EL (cell line): ENCODE results near the gene GNAT3.
A peak's percentile ranks its signal among the peaks of the same experiment; 100 is the strongest.

Experiments
- DNase-seq: peaks from one replicate; pipeline ENCODE4 v3.0.0-alpha.2; 2016

GNAT3 gene

DNA sequence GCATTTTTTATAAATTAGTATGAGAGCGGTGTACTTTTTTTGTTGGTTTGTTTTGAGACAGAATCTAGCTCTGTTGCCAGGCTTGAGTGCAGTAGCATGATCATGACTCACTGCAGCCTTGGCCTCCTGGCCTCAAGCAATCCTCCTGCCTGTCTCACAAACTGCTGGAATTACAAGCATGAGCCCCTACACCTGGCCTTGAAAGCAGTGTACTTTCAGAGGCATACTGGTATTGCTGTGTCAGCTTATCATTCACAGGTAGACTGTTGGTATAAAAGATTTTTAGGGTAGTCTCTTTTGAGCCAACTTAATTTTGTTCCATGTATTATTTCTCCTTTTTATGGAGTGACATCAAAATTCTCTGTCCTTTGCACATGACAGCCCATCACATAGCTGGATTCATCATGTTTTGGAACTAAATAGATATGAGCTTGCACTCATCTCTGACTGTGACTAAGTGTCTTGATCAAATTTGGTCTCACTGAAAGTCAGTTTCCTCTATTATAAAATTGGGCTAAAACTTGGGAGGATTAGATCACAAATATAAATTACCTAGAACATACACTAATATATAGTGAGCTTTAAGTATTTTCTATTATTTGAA, 12.4 kb downstream of the GNAT3 start:
- peak; percentile 95 for DNase-seq

DNA sequence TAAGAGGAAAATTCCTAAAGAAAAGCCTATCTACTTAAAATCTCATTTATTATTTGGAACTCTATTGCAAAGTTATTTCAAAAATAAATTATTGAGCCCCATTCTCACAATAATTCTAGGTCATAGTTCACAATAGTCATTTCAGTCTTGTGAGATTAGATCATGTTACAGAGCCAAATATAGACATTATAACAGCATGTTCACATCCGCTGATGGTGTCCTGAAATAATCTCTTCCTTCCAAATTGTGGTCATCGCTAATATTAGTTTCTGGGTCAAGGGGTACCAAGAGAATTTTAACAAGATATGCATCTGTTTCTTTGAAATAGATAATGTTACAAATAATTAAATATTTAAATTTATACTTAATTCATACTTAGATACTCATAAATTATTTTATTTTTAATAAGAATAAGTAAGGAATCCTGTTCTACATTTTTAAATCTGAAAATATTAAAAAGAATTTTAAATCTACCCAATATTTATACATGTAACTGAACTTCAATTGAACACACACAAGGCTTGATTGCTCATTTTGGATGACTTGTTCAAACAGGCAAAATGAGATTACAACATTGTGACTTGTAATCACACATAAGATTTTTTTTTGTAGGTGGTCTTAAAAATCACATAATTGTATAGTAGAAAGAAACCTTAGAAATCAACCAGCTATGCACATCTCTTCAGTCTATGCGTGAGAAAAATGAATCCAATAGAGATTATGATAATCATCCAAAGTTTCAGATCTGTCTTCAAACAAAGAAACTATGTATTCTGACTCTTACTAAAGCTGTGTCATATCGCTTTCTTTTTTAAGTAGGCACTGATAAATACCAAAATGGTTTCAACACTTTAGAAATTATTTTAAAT, 13.1 kb downstream of the GNAT3 start:
- DNase-seq, result peak; percentile 76

DNA sequence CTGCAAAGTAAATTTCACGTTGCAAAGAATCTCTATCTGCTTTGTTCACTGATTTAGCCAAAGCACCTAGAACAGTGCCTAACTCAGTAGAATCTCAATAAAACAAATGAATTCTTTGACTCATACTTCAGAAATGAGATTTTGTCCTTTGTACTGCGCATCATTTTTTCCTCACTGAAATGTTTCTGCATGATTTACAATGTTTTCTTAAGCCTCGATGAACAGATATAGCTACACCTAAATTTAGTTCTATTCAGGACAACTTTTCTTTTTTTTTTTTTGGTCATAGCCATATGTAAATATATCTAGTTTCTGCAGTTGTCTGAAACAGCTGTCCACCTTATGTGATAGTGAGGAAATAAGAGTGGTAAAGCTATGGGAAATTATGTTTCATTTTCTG, 15.3 kb downstream of the GNAT3 start:
- DNase-seq, result peak; percentile 31

DNA sequence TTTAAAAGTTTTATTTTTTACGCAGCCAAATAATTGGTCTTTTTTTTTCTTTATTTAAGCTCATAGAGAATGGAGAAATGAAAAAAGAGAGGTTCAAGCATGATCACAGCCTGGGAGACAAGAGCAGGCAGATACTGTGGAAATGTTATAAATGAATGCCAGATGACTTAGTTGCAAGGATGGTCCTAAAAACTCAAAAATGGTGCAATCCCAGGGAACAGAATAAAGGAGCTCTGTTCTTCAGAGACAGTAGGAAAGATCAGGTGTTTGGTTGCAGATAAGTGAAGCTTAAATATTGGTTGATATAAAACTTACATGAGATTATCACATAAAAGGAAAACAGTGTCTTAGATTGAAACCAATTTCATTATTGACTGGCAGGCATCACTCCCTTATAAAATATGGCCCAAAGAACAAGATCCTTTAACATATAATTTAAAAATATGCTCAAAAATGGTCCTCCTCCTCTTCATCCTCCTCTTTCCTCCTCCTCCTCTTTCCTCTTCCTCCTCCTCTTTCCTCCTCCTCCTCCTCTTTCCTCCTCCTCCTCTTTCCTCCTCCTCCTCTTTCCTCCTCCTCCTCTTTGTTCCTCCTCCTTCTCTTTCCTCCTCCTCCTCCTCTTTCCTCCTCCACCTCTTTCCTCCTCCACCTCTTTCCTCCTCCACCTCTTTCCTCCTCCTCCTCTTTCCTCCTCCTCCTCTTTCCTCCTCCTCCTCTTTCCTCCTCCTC, 18.6 kb downstream of the GNAT3 start:
- DNase-seq, result no peak

DNA sequence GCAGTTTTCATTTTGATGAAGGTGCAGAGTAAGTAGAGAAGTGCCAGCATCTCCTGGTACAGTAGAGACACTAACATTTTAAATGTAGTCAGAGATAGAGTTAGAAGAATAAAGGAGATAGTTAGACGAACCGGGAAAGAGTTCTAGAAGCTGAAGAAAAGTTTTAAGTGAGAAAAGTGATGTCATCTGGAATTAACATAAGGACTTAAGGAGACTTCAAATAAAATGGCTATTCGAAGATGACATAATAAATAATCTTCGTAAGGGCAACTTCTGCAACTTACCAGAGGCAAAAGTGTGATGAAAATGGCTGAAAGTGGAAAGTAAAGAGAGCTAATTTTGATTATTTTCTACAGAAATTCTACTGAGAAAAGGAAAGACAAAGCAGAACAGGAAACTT, 20.4 kb downstream of the GNAT3 start:
- no peak for DNase-seq

DNA sequence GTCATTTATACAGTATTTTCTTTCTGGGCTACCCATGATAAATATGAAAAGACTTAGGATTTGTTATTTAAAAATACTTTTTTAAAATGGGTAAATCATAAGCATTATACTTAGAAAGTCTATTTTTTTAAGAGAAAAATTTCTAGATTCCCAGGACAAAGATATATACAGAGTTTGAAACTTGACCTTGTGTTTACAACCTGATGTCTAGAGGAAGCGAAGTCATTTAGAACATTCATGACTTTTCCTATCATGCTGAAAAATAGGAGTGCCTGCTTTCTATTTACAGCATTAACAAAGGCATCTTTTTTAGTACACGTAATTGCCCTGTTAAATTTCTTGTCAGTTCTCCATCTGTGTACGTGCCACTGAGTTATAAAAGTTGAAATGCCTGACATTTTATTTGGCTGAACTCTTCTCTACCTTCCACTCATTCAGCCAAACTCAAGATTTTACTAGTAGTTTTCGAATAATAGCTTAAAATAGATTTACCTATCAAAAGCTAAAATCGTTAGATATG, 23.0 kb downstream of the GNAT3 start:
- no peak for DNase-seq

DNA sequence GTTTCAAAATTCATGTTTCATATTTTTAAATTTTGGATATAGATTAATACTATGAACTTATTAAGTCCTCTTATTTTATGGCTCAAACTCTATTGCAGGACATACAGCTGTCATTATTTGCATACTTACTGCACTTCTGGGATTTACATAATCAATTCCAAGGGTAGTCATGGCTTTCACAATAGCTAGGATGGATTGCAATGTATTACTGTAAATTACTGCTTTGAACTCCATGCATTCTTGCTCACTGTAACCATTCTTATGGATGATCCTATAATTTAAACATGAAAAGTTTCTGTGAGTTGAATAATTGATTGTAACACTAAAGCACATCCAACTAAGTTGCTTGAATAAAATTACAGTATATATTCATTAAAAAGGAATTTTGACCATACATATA, 23.5 kb downstream of the GNAT3 start:
- no peak for DNase-seq

DNA sequence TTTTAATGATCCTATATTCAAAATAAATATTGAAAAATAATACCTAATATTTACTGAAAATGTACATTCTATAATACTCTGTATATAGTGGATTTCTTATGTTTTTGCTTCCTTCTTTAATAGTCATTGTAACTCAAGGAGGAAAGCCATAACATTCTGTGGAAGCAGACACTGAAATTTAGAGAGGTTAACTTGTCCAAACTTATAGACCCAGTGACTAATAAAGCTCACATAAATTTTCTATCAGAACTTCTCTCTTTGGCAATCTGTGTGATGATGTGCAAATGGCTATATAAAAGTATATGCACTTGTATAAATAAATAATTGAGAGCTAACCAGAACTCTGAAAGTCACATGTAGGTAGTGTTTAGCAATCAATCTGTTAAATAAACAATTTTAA, 26.1 kb downstream of the GNAT3 start:
- DNase-seq, result no peak

DNA sequence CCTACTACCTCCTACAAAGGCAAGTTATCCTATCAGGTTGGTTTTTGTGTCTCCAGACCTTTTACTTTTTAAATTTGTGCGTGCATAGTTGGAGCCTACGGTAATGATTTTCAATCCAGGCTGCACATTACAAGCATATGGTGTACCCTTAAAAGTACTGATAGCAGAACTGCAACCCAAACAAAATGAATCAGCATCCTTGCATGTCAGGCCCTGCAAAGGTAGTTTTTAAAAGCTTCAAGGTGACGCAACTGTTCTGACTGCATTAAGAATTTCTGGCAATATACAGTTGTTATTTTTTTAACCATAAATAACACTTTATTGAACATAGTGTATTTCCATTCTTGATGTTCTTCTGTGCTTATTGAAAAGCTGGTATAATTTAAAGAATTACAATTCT, 28.9 kb downstream of the GNAT3 start:
- no peak for DNase-seq

DNA sequence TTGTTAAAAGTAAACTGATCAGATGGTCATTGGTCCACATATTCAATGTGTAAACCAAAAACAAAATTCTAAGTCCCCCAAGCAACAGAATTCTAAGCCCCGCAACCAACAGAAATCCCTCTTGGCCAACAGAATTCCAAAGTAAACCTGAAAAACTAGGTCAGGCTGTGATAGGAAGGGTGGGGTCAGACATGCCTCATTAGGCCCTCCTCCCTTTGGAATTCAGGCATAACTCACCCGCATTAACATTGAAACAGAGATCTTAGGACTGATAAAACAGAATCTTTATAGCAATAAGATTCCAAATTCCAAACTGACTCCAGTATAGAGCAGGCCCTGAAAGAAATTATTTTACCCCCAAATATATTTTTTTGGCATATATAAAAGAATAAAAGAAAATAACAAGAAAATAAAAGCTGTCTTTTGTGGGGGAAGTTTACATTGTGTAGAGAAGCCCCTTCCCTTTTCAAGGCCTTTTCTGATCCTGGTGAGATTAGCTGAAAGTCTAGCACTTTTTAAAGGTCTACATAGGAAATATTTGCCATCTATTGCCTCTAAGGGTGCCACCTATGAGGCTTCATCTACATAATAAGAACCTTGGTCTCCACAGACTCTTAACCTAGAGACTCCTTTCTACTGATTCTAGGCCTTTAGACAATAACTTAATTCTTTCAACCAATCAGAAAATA, 30.5 kb downstream of the GNAT3 start:
- DNase-seq, result peak; percentile 75

DNA sequence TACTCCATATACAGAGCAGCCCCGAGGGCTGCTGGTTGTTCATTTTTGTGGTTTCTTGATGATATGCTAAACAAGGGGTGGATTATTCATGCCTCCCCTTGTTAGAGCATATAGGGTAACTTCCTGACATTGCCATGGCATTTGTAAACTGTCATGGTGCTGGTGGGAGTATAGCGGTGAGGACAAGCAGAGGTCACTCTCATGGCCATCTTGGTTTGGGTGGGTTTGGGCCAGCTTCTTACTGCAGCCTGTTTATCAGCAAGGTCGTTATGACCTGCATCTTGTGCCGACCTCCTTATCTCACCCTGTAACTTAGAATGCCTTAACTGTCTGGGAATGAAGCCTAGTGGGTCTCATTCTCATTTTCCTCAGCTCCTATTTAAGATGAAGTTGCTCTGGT, 31.3 kb downstream of the GNAT3 start:
- peak; percentile 39 for DNase-seq

DNA sequence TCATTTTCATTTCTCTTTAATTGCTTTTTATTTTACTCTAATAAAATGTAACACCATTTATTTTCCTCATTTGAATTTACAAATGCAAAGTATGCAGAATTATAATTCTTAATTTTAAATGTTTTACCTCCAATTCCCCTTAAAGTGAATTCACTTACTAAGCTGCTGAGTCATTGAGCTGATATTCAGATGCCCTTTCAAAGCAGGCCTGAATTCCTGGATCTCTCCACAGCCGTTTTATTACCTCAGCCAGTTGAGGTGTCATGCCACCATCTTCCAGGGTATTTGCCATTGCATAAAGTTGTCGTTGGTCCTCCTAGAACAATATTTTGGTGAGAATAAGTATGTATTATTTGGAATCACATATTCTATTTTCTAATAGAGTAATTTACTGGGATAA, 33.2 kb downstream of the GNAT3 start:
- DNase-seq, result peak; percentile 74

DNA sequence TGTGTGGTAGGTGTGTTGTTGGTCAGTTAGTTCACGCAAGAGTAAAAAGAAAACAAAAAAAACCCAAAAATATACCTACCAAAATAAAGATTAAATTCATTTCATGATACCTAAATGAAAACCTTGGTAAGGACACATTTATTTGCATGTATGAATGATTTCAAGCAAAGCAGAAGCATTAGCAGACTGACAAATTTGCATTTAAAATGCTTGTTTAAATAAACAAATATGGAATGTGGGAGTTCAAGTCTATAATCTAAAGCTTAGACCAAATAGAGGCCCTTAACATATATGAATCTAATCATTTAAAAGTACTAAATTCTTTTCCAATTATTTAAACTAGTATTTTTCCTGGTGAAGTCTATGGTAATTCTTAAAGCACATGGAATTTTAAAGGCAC, 35.8 kb downstream of the GNAT3 start:
- DNase-seq, result no peak

DNA sequence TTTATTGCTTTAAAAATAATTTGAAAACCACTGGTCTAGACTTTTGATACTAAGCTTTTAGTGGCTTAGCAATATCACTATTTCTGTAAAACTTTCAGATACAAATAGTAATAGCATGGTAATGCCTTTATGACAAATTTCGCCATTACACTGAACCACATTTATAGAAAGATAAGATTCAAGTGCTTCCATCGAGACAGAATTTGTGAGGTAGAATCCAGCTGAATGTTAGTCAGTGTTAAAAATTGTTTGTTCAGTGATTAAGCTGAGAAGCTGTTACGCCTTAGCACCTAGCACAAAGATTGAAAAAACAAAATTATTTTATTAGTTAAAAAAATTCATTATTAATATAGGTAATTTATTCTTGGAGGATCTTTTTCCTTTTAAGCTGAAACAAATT, 36.5 kb downstream of the GNAT3 start:
- no peak for DNase-seq

DNA sequence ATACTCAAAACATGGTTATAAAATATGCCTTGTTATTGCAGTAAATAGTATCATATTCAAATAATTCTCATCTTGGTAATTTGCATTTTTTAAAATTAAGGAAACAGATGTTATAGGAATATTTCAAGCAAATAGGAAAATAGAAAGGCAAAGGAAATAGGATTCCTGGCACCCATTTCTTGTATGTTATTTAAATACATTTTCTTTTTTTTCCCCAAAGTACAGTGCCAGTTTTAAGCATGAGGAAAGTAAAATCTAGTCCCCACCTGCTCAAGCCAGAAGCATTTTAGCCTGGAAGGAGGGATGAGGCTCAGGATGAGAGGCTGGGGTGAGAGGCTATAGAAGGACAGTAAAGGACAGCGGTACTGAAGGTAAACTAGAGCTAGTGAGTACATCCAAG, 38.1 kb downstream of the GNAT3 start:
- no peak for DNase-seq

DNA sequence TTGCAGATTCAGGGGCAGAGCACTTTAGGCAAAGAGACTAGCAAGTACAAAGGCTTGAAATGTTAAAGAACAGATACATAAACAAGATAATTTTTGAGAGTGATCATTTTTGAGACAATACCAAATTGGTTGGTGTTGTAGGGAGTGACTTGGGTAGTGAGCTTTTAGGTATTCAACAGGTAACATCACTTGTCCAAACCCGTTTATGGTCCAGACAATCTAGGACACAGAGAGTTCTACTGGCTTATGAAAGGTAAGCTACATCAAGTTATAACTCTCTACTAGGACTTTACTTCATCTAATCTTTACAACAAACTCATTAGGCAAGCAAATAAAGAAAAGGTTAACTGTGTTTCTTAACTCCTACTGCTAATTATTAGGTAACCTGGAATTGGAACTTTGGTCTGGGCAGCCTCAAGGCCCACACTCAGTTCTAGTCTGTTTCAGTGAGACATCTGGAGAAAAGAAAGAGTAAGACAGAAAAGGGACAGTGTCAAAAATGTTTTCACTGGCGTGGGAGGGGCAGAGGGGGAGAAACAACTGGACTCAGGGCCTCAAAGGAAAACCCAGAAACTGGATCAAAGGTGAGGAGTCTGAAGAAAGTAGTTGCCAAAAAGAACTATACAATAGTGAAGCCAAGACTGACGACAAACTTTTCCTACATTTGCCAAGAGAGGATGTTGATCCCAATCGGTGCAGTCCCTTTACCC, 39.2 kb downstream of the GNAT3 start:
- DNase-seq, result no peak

DNA sequence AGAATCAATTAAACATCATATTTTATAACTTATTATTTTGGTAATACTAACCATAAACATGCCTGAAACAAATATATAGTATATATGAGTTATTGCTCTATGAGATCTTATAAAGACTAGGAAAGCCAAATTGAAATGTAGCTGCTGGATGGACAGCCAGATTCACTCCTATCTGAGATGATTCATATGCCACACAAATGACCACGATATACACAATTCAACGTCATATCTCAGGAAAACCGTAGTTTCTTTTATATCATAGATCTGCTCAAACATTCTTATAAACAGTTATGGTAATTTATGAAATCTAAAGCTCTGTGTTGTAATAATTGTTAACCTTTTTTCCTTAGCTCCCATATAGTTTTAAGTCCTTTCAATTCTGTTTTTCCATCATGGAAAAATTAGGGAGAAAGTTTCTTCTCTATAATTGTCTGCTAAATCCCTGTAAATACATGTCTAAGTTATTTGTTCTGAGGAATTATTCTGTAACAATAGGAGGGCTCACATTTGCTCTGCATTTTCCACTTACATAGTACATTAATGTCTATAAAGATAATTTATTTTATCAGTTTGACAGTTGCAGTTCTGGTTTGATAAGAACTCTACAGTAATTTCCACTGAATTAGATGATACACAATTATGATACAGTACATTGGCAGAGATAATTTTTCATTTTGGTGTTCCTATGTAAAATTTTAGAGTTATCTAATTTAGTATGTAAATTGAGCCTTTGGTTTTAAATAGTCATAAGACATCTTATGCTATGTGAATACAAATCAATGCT, 42.7 kb downstream of the GNAT3 start:
- DNase-seq, result no peak

DNA sequence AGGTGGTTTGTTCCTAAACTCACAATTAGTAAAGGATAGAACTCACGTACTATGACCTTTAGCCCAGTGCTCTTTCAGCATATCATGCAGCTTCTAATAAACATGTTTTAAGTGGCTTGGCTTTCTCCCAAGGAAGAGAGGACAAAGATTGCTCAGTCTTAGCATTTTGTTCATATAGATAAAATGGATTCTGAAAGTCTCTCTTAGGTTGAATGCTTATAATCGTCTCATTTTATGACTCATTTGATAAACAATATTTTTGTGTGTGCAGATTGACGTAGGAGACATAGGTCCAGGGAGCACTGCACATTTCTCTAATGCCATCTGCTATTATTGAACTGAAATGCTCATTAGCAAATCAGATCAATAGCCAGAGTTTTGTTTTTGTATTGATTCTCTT, 44.8 kb downstream of the GNAT3 start:
- peak; percentile 52 for DNase-seq

DNA sequence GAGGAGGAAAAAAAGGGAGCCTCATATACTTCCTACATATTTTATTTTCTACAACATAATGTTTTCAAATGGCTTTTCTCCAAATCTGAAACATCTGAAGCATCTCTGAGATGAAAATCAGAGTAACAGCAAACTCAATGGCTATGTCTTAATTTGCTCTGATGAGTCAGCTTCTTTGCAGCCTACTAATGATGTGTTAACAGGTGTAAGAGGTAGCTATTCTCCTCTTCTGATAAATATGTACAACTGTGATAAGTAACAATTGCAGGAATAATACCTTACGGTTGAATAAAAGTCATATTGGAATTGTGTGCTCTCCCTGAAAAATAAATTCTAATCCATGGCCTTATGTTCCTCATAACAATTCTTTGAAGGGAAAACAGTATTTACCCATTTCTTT, 45.2 kb downstream of the GNAT3 start:
- DNase-seq, result no peak

DNA sequence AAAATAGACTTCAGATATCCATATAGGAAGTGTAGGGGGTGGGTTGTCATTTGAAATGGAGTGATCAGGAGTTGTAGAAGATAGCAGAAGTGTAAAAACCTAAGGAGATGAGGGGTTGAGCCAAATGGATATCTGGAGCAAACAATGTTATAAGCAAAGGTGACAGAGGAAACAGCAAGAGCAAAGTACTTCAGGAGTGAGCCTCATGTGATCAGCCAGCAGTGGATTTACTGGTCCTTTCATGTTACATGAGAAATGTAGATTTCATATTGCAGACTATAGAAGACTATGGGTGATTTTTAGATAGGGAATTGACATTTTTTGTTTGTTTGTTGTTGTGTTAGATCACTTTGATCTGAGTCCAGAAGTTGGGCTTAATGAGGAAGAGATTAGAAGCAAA, 47.7 kb downstream of the GNAT3 start:
- no peak for DNase-seq

DNA sequence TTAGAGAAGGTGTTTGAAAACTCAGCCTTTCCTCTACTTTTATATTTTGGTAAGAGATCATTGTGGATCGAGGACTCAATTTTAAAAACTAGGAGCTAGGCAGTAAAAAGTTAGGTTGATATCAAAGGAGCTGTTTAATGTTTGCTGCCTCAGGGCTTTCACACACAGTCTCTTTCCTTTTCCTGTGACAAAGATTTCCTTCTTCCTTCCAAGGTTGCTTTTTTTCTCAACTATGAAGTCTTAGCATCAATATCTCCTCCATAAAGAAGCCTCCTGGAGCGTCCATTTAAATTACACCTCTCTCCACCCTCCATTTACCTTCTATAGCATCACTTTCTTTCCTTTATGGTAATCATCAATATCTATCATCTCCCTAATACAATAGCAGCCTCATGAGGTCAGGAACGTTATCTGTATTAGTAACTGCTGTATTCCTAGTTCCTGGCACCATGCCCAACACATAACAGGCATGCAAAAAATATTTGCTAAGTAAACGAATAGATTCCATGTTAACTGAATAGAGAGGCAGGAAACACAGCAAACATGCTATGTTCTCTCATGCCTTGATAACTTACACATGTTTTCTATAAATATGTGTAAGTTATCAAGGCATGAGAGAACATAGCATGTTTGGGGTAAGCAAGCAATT, 48.5 kb downstream of the GNAT3 start:
- DNase-seq, result peak; percentile 55
